HG02884 (cell line): Measurements from ENCODE around the gene RAI2.

ENCODE experiments used
- ATAC-seq: cut with Tn5 transposase; IDR thresholded peaks from one replicate; pipeline ENCODE4 v1.9.1; 2021; ENCODE audit warnings: mild to moderate bottlenecking, moderate library complexity; ENCODE audit not compliant: unreplicated experiment

Gene RAI2

DNA sequence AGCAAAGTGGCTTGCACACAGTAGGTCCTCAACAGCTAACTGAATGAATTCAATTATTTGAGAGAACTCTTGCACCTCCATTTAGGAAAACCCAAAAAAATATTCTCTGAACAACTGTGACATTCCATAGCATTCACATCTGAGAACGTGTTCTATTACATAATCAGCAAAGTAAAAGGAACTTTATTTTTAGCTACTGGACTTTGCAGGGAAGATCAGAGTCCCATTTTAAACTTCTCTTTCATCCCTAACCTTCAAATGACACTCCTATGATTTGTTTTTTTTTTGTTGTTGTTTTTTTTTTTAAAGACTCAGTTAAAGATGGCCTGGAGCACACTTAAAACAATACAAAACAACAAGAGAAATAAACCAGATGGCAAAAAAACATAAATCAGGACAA, 30.9 kb downstream of the RAI2 start:
- no peak for ATAC-seq

- no peak for ATAC-seq
Observed at GRCh38 chrX:17829566-17829965, 31.5 kb downstream of the RAI2 start.

GRCh38 chrX:17828171-17828570, 32.9 kb downstream of the RAI2 start:
- ATAC-seq: no peak

GRCh38 chrX:17826609-17827496, 34.2 kb downstream of the RAI2 start:
- ATAC-seq: no peak

DNA sequence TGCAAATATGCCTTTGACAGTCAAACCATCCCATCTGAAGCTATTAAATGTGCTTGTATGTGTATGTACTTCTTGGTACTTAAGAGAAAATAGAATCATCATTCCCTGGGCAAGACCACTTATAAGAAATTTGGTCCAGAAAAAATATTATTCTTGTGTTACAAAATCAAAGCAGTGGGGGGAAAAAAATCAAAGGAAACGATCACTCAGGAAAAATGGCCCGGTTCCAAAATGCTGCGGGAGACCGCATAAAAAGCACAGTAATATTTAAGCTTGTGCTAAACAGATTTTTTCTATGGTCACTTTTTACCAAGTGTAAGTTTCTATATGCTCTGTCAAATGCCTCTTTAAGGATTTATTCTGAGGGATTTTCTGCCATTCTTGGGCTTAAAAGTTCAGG, 36.1 kb downstream of the RAI2 start:
- no peak for ATAC-seq

DNA sequence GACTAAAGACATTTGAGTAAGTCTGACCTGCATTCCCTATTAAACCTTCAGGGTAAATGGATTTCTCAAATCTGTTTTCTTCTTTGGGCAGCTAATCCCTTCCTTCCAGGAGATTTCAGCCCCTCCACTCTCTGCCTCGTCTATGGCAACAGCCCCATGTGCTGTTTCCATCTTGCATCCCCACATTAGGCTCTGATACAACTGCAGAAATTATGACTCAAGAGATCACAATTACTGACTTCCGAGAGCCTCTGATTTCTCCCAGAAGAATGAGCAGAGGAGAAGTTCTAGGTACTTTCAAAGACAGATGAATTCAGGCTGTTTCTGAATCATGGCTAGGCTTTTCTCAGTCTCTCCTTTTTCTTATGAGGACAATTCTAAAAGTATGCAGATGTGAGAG, 38.7 kb downstream of the RAI2 start:
- ATAC-seq: no peak

- no peak for ATAC-seq
Observed at GRCh38 chrX:17820100-17820499, 41.0 kb downstream of the RAI2 start.

DNA sequence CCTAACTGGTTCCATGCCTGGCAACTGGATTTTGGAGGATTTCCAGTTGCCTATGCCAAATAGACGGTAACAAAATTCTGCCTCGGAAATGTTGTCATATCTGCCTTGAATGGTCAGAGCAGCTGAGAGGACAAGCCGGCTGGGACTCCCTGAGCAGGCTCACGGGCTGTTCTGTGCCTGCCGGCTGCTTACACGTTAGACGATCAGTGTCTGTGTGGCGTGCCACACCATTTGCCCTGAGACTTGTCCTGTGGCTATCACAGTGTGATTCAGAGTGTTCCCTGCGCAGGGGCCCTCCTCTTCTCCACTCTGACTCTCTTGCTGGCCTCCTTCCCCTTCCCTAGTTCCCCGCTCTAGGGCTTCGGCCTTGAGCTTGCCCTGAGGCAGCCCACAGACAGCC, 42.4 kb downstream of the RAI2 start:
- no peak for ATAC-seq

- ATAC-seq: no peak
Observed at GRCh38 chrX:17817251-17817650, 43.8 kb downstream of the RAI2 start.

DNA sequence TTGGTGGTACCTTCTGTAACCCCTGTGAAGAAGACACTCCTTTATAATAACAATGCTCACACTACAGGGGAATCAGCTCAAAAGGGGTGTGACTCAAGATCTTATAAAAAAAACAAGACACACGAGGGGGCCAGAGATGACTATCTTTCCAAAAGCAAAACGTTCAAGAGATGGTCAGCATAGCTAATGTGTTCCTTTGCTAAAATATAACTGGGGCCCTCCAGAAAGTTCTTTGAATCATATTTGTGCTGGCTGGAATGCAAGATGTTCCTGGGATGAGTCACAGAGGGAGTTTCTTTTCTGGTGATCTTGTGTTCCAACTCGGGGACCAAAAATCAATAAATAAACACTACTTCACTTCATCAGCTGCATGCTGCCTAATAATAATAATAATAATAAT, 46.5 kb downstream of the RAI2 start:
- no peak for ATAC-seq

GRCh38 chrX:17814059-17814458, 47.0 kb downstream of the RAI2 start:
- ATAC-seq: no peak

- no peak for ATAC-seq
Observed at GRCh38 chrX:17813277-17813676, 47.8 kb downstream of the RAI2 start.

- ATAC-seq: no peak
Observed at GRCh38 chrX:17812763-17813162, 48.3 kb downstream of the RAI2 start.

DNA sequence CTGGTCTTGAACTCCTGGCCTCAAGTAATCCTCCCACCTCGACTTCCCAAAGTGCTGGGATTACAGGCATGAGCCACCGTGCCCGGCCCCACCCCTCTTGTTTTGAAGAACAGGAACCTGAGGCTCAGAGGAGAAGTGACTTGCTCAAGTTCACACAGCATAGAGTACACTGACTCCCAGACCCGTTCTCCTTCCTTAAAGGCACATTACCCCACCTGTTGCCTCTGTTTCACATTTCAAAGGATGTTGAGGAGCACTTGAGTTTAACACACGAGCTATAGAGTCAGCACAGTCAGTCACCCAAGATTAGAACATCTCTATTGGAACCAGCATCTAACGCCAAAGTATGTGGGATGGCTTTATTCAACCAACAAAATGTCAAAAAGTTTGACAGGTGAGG, 51.1 kb downstream of the RAI2 start:
- ATAC-seq: no peak

DNA sequence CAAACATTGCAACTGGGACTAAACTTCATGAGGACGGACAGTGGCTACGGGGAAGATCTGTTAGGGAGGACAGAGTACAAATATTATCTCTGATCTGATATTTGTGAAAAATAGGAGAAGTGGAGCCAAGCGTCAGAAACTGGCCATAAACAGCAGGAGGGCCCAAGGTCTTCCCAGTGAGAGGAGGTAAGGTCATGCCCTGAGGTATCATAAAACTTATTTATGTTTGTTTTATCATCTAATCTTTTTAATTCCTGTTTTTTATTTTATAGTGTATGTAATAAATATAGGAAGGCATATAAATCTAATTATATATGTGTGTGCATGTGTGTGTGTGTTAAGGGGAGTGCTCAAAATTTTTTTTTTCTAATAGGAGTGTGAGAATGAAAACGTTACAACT, 51.8 kb downstream of the RAI2 start:
- ATAC-seq: no peak

DNA sequence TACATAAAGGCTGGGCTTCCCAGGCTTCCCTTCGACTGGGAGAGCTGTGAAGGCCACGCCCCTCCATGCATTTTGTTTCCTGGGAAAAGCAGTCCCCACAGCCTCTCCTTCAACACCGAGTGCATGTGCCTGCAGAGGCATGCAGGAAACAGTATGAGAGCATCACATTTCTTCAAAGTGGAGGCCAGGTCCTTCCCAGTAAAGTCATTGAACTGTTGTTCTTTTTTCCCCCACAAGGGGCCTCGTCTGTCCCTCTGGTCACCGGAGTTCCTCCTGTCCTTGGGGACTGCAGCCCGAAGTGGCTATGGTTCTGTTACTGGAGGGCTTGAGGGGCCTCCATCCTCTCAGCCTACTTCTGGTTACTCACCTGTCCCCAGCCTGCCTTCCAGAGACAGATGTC, 56.0 kb downstream of the RAI2 start:
- no peak for ATAC-seq

DNA sequence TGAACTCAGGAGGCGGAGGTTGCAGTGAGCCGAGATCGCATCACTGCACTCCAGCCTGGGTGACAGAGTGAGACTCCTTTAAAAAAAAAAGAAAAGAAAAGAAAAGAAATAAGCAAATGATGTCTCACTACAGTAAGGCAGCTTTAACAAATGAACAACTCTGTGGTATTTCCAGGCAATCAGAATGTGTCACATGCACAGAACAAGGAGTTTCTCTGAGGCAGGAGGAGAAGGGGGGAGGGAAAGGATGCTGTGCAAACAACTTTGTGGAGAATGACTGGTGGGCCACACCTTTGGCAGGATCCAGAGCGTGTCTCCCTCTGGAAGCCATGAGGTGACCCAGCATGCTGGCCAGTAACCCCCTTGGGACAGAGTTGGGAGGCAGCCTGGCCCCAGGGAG, 57.6 kb downstream of the RAI2 start:
- no peak for ATAC-seq

DNA sequence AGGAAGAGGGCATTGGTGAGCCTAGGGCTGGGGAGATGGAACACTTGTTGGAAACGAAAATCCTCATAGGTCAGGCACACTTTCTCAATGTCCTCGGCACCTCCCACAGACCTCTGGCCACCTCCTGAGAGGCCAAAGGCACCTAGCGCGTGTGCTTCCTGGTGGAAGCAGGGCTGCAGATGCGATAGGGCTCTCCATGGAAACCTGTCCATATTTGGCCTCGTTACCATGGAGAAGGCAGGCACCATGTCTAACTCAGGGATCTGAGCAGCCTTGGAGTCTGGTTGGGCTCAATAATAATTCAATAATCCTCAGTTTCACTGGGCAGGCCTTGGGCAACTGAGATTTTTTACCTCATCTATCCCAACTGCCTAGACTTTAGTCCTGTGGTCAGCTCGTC, 58.3 kb downstream of the RAI2 start:
- no peak for ATAC-seq

DNA sequence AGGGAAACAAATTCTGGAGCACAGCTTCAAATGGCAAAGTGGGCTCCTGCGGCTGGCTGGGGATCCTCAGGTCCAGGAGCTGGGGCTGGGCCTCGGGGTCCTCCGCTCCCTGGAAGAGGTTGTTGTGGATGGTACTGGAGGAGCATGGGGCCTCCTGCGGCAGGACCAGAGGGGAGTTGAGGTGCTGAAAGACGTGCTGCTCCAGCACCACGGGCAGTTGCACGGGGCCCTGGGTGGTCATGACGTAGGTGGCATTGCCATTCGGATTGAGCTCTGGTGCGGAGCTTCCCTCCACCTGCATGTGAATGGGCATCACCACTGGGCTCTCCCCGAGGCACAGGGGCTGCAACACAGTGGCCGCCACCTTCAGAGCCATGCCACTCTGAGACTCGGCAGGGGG, 59.7 kb downstream of the RAI2 start:
- no peak for ATAC-seq

DNA sequence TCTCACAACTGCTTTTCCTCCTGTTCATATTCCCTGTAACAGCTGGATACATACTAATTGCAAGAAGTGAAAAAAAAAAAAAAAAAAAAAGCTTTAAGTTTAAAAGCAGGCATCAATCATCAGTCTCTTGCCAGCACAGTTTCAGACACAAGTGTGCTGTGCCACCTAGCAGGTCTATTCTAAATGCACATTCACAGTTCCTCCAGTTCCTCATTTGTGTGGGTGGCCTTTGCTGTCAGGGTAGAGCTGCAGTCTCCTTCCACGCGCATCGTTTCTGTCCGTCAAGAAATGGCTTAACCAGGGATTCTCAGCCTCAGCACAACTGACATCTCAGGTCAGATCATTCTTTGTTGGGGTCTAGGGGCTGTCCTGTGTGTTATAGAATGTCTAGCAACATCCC, 62.2 kb downstream of the RAI2 start:
- no peak for ATAC-seq

- ATAC-seq: no peak
Observed at GRCh38 chrX:17792826-17793225, 68.3 kb downstream of the RAI2 start.

- ATAC-seq: no peak
Observed at GRCh38 chrX:17788956-17789562, 72.0 kb downstream of the RAI2 start.

GRCh38 chrX:17788439-17788838, 72.7 kb downstream of the RAI2 start:
- no peak for ATAC-seq
